ENCODE results near the gene PPEF2.
"Not testable (repeated sequence)": the region's sequence is repeated elsewhere in the genome, so short reads cannot be mapped to it uniquely, and the experiment has no call there.

The PPEF2 gene

GRCh38 chr4:75902352-75902751 lies at the start of gene PPEF2:
Gene PPEF2, minus strand, starts transcription at chr4:75902452. Its CDS starts 6,127 bp downstream, at chr4:75896325.
- no peak for DNase-seq

GRCh38 chr4:75950213-75950815 lies 48.1 kb upstream of the PPEF2 start:
- DNase-seq: no peak

GRCh38 chr4:75948822-75949444 lies 46.7 kb upstream of the PPEF2 start:
- no peak for DNase-seq

- peak; percentile 38 for DNase-seq
Observed at GRCh38 chr4:75940692-75941253, 38.5 kb upstream of the PPEF2 start, which contains the start of gene NAAA. Gene NAAA, minus strand, starts transcription at chr4:75941013. Its CDS starts 64 bp downstream, at chr4:75940949.

- peak; percentile 37 for DNase-seq
Observed at GRCh38 chr4:75939890-75940691, 37.8 kb upstream of the PPEF2 start.

GRCh38 chr4:75935628-75936027 lies 33.4 kb upstream of the PPEF2 start:
- no peak for DNase-seq

- no peak for DNase-seq
Observed at GRCh38 chr4:75930152-75930551, 27.9 kb upstream of the PPEF2 start.

GRCh38 chr4:75924916-75925315 lies 22.7 kb upstream of the PPEF2 start:
- not testable (repeated sequence) for DNase-seq

GRCh38 chr4:75924309-75924827 lies 22.1 kb upstream of the PPEF2 start:
- DNase-seq: no peak

GRCh38 chr4:75922588-75922987 lies 20.3 kb upstream of the PPEF2 start:
- no peak for DNase-seq

GRCh38 chr4:75921910-75922309 lies 19.7 kb upstream of the PPEF2 start:
- no peak for DNase-seq

GRCh38 chr4:75920327-75920726 lies 18.1 kb upstream of the PPEF2 start:
- DNase-seq: no peak

GRCh38 chr4:75919920-75920319 lies 17.7 kb upstream of the PPEF2 start:
- DNase-seq: no peak

GRCh38 chr4:75916091-75916661 lies 13.9 kb upstream of the PPEF2 start:
- DNase-seq: peak; percentile 8

GRCh38 chr4:75912968-75913367 lies 10.7 kb upstream of the PPEF2 start:
- no peak for DNase-seq

- not testable (repeated sequence) for DNase-seq
Observed at GRCh38 chr4:75910831-75911230, 8.6 kb upstream of the PPEF2 start.

- DNase-seq: no peak
Observed at GRCh38 chr4:75909405-75909804, 7.2 kb upstream of the PPEF2 start.

GRCh38 chr4:75908555-75908954 lies 6.3 kb upstream of the PPEF2 start:
- peak; percentile 59 for DNase-seq

- peak; percentile 93 for DNase-seq
Observed at GRCh38 chr4:75907966-75908365, 5.7 kb upstream of the PPEF2 start.

- no peak for DNase-seq
Observed at GRCh38 chr4:75904076-75904475, 1.8 kb upstream of the PPEF2 start.

- no peak for DNase-seq
Observed at GRCh38 chr4:75898536-75898935, 3.7 kb downstream of the PPEF2 start.

- DNase-seq: no peak
Observed at GRCh38 chr4:75895744-75896314, 6.4 kb downstream of the PPEF2 start.

GRCh38 chr4:75892508-75892907 lies 9.7 kb downstream of the PPEF2 start:
- no peak for DNase-seq

Data from GF-D8 (cell line).